ENCODE results near the gene ARHGAP27. TPM values are rescaled to one million over a fixed set of nuclear protein-coding genes. Genes with fewer than 3 reads are reported as not detected.
"Not testable (repeated sequence)": the region's sequence is repeated elsewhere in the genome, so short reads cannot be mapped to it uniquely, and the experiment has no call there.

The ARHGAP27 gene, protein sequence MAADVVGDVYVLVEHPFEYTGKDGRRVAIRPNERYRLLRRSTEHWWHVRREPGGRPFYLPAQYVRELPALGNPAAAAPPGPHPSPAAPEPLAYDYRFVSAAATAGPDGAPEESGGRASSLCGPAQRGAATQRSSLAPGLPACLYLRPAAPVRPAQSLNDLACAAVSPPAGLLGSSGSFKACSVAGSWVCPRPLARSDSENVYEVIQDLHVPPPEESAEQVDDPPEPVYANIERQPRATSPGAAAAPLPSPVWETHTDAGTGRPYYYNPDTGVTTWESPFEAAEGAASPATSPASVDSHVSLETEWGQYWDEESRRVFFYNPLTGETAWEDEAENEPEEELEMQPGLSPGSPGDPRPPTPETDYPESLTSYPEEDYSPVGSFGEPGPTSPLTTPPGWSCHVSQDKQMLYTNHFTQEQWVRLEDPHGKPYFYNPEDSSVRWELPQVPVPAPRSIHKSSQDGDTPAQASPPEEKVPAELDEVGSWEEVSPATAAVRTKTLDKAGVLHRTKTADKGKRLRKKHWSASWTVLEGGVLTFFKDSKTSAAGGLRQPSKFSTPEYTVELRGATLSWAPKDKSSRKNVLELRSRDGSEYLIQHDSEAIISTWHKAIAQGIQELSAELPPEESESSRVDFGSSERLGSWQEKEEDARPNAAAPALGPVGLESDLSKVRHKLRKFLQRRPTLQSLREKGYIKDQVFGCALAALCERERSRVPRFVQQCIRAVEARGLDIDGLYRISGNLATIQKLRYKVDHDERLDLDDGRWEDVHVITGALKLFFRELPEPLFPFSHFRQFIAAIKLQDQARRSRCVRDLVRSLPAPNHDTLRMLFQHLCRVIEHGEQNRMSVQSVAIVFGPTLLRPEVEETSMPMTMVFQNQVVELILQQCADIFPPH
- 10 to 100 TPM in 3 of 12 donors, 1 to 10 TPM in 8, not detected in 1; 6.0 to 25.7 (median 9.4) TPM for polyA plus RNA-seq (ENCODE audit: insufficient read length in 12 of 12)
- long read RNA-seq, donor 1, partial matches to known transcripts, result 7 of 11 reads
- long read RNA-seq, donor 1, other reads (novel, unspliced or antisense), result 0 of 11 reads
- long read RNA-seq, donor 2, result 0 reads
- long read RNA-seq, donor 3, partial matches to known transcripts, result 0 of 1 reads
- long read RNA-seq, donor 3, other reads (novel, unspliced or antisense), result 0 of 1 reads
- long read RNA-seq, donor 4, partial matches to known transcripts, result 0 of 1 reads
- long read RNA-seq, donor 4, other reads (novel, unspliced or antisense), result 0 of 1 reads
- long read RNA-seq, donor 5, result 0 reads
- long read RNA-seq, donor 6, result 0 reads
- long read RNA-seq, donor 7, result 0 reads
- long read RNA-seq, donor 8, result 0 reads
- long read RNA-seq, donor 9, partial matches to known transcripts, result 0 of 2 reads
- long read RNA-seq, donor 9, other reads (novel, unspliced or antisense), result 0 of 2 reads
- long read RNA-seq, donor 10, partial matches to known transcripts, result 0 of 1 reads
- long read RNA-seq, donor 10, other reads (novel, unspliced or antisense), result 0 of 1 reads
- long read RNA-seq, donor 11, result 0 reads

GRCh38 chr17:45432405-45433158 lies at the start of gene ARHGAP27:
Gene ARHGAP27 (minus strand): TSS chr17:45432870. CDS start chr17:45430279, 2,591 bp downstream.
- DNase-seq, result no peak

GRCh38 chr17:45482317-45482716 lies 49.6 kb upstream of the ARHGAP27 start:
- not testable (repeated sequence) for DNase-seq

DNA sequence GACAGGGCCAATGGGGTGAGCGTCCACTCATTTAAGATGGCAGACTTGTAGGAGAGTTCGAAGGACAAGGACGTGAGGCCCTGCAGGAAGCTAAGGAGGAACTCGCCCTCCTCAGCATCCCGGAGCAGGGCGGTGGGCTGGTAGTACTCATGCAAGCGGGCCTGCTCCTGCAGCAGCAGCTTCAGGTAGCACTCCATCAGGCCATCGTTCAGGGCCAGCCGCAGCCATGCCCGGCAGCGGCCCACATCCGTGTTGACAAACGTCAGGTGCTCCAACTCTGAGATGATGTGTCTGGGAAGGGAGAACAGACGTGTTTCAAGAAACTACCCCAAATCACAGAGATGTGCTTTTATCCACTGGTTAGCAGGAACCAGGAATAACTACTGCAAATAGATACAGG lies 42.8 kb upstream of the ARHGAP27 start:
- not testable (repeated sequence) for DNase-seq

- DNase-seq, result not testable (repeated sequence)
Observed at GRCh38 chr17:45472249-45472648, 39.6 kb upstream of the ARHGAP27 start.

GRCh38 chr17:45469204-45469563 lies 36.5 kb upstream of the ARHGAP27 start:
- not testable (repeated sequence) for DNase-seq

- DNase-seq, result not testable (repeated sequence)
Observed at GRCh38 chr17:45468293-45469203, 35.9 kb upstream of the ARHGAP27 start.

DNA sequence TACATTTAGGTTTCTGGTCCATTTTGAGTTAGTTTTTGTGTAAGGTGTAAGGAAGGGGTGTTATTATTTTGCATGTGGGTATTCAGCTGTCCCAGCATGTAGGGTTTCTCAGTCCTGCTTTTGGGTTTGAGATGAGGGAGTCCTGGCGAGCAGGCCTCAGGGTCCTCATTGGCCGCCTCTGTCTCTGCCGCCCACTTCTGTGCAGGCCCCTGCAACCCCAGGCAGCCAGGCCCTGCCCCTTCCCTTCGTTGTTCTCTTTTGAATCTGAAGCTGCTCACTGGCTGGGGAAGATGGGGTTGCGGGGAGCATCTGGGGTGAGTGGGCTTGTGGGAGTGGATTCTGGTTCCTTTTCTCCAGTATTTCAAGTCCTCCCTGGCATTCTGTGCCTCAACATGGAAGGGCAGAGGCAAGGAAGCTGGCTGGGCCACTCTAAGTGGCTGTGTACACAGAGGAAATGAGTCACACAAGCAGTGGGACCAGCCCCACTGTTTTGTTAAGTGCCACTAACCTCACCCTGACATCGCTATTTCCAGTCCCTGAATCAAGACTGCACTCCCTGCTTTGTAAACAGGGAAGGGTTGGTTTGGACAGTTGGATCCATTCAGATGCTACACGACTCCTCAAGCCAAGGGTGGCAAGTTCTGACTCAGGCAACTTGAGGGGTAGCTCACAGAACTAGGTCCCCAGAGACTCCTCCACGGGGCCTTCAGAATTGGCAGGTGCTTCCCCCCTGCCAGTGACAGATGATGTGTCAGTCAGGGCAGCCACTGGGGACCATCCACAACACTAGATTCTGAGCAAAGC lies 29.1 kb upstream of the ARHGAP27 start:
- DNase-seq, result not testable (repeated sequence)

- DNase-seq, result not testable (repeated sequence)
Observed at GRCh38 chr17:45460422-45460821, 27.8 kb upstream of the ARHGAP27 start.

DNA sequence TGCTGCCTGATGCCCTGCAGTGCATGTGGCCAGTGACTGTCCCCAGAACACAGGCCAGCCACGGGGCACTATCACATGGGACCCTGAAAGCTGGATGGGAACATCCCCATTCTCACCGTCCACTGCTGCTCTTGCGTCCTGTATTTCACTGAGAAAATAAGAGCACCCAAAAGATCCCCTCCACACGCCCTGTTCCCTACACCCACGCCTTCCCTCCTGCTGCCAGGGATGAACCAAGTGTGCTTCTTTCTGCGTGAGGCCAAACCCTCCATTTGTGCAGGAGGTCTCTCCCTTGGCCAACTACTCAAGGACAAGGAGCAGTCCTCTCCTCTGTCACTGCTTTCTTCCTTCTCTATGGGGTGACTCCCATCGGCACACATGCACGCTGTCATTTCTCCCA lies 21.7 kb upstream of the ARHGAP27 start:
- not testable (repeated sequence) for DNase-seq

DNA sequence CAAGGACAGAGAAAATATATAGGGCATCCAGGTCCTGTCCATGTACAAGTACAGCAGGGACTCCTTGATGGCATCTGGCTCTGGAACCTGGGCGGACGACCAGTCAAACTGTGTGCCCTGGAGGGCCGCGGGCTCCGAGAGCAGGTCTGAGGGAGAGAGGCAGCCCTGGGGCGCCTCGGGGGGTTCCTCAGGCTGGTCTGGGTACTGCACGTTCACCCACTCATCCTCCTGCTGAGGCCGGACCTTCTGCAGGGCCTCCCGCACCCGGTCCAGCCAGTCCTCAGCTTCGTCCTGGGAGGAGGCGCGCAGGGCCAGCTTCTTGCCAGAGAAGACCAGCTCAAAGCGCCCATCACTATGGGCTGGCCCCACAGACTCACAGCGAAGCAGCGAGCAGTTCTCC lies 21.1 kb upstream of the ARHGAP27 start:
- DNase-seq, result not testable (repeated sequence)

DNA sequence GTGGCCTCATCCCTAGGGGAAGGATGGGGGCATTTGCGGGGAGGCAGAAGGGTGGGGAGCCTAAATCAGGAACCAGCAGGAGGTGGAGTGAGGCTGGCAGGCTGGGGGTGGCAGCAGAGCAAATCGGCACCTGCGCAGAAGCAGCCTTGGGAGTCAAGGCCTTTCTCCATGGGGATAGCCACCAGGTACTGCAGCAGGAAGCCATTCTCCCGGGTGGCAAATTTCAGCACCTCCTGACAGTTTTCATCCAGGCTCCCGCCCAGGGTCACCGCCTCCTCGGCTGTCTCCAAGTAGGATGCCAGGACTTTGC lies 20.5 kb upstream of the ARHGAP27 start:
- DNase-seq, result not testable (repeated sequence)

- DNase-seq, result not testable (repeated sequence)
Observed at GRCh38 chr17:45452329-45453224, 19.9 kb upstream of the ARHGAP27 start.

GRCh38 chr17:45451660-45452059 lies 19.0 kb upstream of the ARHGAP27 start:
- not testable (repeated sequence) for DNase-seq

- no peak for DNase-seq
Observed at GRCh38 chr17:45451131-45451530, 18.5 kb upstream of the ARHGAP27 start.

GRCh38 chr17:45449708-45450329 lies 17.1 kb upstream of the ARHGAP27 start:
- not testable (repeated sequence) for DNase-seq

DNA sequence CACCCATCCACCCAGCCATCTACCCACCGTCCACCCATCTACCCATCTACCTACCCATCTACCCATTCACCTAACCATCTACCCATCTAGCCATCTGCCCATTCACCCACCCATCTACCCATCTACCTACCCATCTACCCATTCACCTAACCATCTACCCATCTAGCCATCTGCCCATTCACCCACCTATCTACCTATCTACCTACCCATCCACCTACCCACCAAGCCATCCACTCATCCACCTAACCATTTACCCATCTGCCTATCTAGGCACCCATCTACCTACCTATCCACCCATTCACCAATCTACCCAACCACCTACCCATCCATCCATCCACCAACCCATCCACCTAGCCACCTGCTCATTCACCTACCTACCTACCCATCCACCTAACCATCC lies 16.6 kb upstream of the ARHGAP27 start:
- DNase-seq, result not testable (repeated sequence)

- not testable (repeated sequence) for DNase-seq
Observed at GRCh38 chr17:45448483-45448882, 15.8 kb upstream of the ARHGAP27 start.
